ENCODE data around the gene SYT17.

DNA sequence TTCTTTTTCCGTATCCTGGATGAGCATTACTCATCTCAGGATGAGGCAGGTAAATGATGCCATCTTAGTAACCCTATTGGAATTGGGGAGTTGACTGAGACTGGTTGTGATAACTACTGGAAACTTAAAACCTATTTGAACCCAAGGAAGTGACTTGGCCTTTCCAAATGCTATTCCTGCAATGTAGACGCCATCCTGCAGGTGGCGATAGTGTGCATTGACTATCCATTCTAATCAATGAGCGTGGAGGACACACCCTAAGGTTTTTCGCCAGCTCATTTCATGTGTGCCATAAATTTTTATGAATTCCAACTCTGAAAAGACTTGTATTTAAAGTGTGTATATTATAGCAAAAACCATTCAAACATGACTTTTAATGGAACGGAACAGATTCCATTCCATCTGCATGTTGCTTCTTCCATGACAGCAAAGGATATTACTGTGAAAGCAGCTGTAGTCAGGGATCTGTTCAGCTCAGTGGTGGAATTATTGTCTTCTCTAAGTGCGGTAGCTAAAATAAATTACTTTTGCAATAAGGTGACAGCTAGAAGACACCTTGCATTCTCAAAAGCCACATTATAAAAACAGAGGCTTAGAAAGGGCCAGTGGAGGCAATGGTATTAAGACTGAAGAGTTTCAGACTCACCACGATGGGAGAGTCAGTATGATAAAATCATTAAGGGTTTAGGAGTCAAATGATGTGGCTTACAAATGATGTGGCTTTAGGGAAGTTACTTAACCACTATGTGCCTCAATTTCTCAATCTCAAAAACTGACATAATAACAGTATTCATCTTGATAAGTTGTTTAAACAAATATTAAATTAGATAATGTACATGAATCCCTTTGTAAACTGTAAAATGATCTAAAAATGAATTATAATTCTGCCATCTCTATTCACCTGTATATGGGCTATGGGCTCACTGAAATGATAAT, 55.5 kb downstream of the SYT17 start:
- no peak for TF ChIP-seq POLR2A (IDR thresholded peaks at IDR 0.05; ENCODE audit: low read depth, low read length)
- no peak for TF ChIP-seq TAF1 (IDR thresholded peaks at IDR 0.05; ENCODE audit: borderline replicate concordance, low read depth, low read length)
